Loucy (cell line): ENCODE data around the gene PRKN.

Experiments
- H2AFZ ChIP-seq: fragments of 200-600 bp; sonication (generic); 2 replicates; pipeline ENCODE4 v1.6.0; 2016; ENCODE audit warnings: antibody characterized with exemption, mild to moderate bottlenecking, low read length, moderate library complexity
- H3F3A ChIP-seq: fragments of 200-600 bp; 2 replicates; pipeline ENCODE4 v1.6.0; 2016; ENCODE audit warnings: antibody characterized with exemption, low read depth, mild to moderate bottlenecking
- H3K27me3 ChIP-seq: fragments of 200-600 bp; sonication (generic); 2 replicates; pipeline ENCODE4 v1.6.1; 2014; ENCODE audit warnings: low read length, mild to moderate bottlenecking; ENCODE audit not compliant: insufficient read depth, poor library complexity, severe bottlenecking
- H3K36me3 ChIP-seq: fragments of 200-600 bp; sonication (generic); 2 replicates; pipeline ENCODE4 v1.6.1; 2016; ENCODE audit warnings: low read length; ENCODE audit not compliant: insufficient read depth
- H3K4me1 ChIP-seq: fragments of 200-600 bp; sonication (generic); 2 replicates; pipeline ENCODE4 v1.5.1; 2014; ENCODE audit warnings: low read length, mild to moderate bottlenecking; ENCODE audit not compliant: insufficient read depth, poor library complexity, severe bottlenecking
- H3K4me2 ChIP-seq: fragments of 200-600 bp; sonication (generic); 2 replicates; pipeline ENCODE4 v1.6.0; 2014; ENCODE audit warnings: antibody characterized with exemption, low read length, low read depth, mild to moderate bottlenecking; ENCODE audit not compliant: poor library complexity, severe bottlenecking
- H3K4me3 ChIP-seq: fragments of 200-600 bp; sonication (generic); 2 replicates; pipeline ENCODE4 v1.5.1; 2014; ENCODE audit warnings: low read length, mild to moderate bottlenecking, mixed read lengths; ENCODE audit not compliant: poor library complexity, severe bottlenecking
- H3K79me2 ChIP-seq: fragments of 200-600 bp; sonication (generic); 2 replicates; pipeline ENCODE4 v1.6.1; 2014; ENCODE audit warnings: low read length; ENCODE audit not compliant: insufficient read depth
- H3K9ac ChIP-seq: fragments of 200-600 bp; sonication (generic); 2 replicates; pipeline ENCODE4 v1.6.0; 2014; ENCODE audit warnings: mild to moderate bottlenecking, low read depth, low read length, moderate library complexity; ENCODE audit not compliant: poor library complexity, severe bottlenecking
- H3K9me2 ChIP-seq: fragments of 200-600 bp; sonication (generic); replicated peaks from 2 replicates; pipeline ENCODE4 v1.6.1; 2016; ENCODE audit warnings: low read depth, low read length, mixed read lengths
- H3K9me3 ChIP-seq: fragments of 200-600 bp; sonication (generic); 2 replicates; pipeline ENCODE4 v1.6.1; 2014; ENCODE audit warnings: mild to moderate bottlenecking, antibody characterized with exemption, low read length, low read depth; ENCODE audit not compliant: insufficient read depth
- H4K20me1 ChIP-seq: fragments of 200-600 bp; sonication (generic); 2 replicates; pipeline ENCODE4 v1.6.0; 2014; ENCODE audit warnings: antibody characterized with exemption, low read length, mild to moderate bottlenecking; ENCODE audit not compliant: insufficient read depth, poor library complexity, severe bottlenecking
- CTCF ChIP-seq: fragments of 200-600 bp; sonication (generic); conservative IDR thresholded peaks from 2 replicates; pipeline ENCODE4 v1.5.1; 2014; ENCODE audit warnings: mild to moderate bottlenecking, antibody characterized with exemption, low read length
- EZH2phosphoT487 ChIP-seq: fragments of 200-600 bp; IDR thresholded peaks from 2 replicates; pipeline ENCODE4 v1.6.1; 2018; ENCODE audit warnings: antibody characterized with exemption, mild to moderate bottlenecking, moderate library complexity, borderline replicate concordance

The PRKN gene

DNA sequence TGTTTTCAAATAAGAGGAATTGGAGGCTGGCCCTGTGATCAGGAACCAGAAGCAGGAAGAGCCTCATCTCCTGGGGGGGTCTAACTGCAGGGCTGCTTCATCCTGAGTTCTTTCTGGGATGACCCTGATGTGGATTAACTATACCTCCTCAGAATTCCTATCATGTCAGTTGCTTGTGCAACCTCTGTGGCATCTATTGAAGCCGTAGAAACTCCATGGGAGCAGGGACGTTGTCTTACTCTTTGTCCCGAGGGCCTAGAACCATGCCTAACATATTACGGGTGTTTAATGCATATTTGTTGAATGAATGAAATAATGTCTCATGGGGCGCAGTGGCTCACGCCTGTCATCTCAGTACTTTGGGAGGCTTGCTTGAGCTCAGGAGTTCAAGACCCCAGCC is 1343.6 kb downstream of the PRKN start:
- Histone ChIP-seq H3K27me3 (no peaks in the 10 kb centered on the region), H4K20me1 (no peaks in the 10 kb centered on the region), H3K9ac (no peak overlapping the region), H3K4me1 (no peaks in the 10 kb centered on the region), H3K36me3 (no peaks in the 10 kb centered on the region), H3K9me2 (no peaks in the 10 kb centered on the region), H3K4me3 (no peak overlapping the region), H2AFZ (no peak overlapping the region), H3K9me3 (peaks cover 9% of the 10 kb centered on the region; the same call in 1 of the 2 replicates), H3K4me2 (no peak overlapping the region), H3K79me2 (no peaks in the 10 kb centered on the region), H3F3A (no peaks in the 10 kb centered on the region)
- TF ChIP-seq CTCF (no peak), EZH2phosphoT487 (no peak)

DNA sequence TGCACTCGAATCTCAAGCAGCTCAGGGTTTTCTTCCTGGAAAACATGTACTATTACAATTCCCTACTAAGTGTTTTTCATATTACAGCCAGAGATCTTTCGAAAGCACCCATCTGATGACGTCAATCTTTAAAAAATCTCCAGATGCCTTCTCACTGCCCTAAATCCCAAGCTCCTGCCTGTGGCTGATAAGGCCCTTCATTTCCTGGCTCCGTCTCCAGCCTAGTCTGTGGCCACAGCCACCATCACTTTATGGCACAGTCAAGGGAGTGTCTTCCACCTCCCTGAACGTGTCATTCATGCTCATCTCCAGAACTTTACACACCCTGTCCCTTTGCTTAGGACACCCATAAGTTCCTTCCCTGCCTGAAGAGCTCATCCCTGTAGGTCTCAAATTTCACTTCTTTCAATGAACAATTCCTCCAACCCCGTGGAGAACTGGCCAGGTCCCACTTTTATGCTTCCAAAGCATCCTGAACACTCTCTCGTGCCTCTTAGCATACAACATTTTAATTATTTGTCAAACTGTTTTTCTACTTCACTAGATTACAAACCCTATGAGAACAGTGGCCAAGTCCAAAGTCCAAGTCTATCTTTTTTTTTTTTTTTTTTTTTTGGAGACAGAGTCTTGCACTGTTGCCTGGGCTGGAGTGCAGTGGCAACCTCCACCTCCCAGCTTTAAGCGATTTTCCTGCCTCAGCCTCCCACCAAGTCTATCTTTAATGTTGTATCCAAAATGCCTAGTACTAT is 1347.6 kb downstream of the PRKN start:
- no peak for TF ChIP-seq EZH2phosphoT487
- TF ChIP-seq CTCF = no peak
- Histone ChIP-seq H3K9me3 (0 out of 2 replicates have a peak, but pooled peaks cover 5% of the 10 kb centered on the region), H4K20me1 (no peaks in the 10 kb centered on the region), H2AFZ (no peak overlapping the region), H3K36me3 (no peaks in the 10 kb centered on the region), H3K9me2 (no peaks in the 10 kb centered on the region), H3K4me2 (no peak overlapping the region), H3F3A (no peaks in the 10 kb centered on the region), H3K27me3 (no peaks in the 10 kb centered on the region), H3K4me3 (no peak overlapping the region), H3K9ac (no peak overlapping the region), H3K79me2 (no peaks in the 10 kb centered on the region), H3K4me1 (no peaks in the 10 kb centered on the region)

GRCh38 chr6:161378115-161378514 is 1349.5 kb downstream of the PRKN start:
- Histone ChIP-seq H2AFZ (no peak overlapping the region), H3F3A (no peaks in the 10 kb centered on the region), H3K4me3 (no peak overlapping the region), H3K9ac (no peak overlapping the region), H4K20me1 (no peaks in the 10 kb centered on the region), H3K9me2 (no peaks in the 10 kb centered on the region), H3K4me2 (no peak overlapping the region), H3K9me3 (no peaks in the 10 kb centered on the region), H3K4me1 (no peaks in the 10 kb centered on the region), H3K79me2 (no peaks in the 10 kb centered on the region), H3K27me3 (no peaks in the 10 kb centered on the region), H3K36me3 (no peaks in the 10 kb centered on the region)
- TF ChIP-seq CTCF = no peak
- no peak for TF ChIP-seq EZH2phosphoT487
